ENCODE measurements around the gene TUT1. TPM values are rescaled to one million over a fixed set of nuclear protein-coding genes. Genes with fewer than 3 reads are reported as not detected.

The TUT1 gene
- 10 to 100 TPM; 34.5 to 54.6 (median 37.4) TPM for total RNA-seq
- 10 to 100 TPM; 20.2 to 25.4 TPM for polyA plus RNA-seq
- total RNA-seq: 8.5 reads per million, percentile 33 among the genes with 10 or more reads in this experiment

- ChIA-PET CTCF (interaction anchor here (0.6 to 3.7 kb wide), 31 partner anchors 8 to 1698 kb away, joined by 3 to 31 read pairs (median 5); partner anchors contain the start of genes B3GAT3, BSCL2, C11orf98 and CSKMT), POLR2A (interaction anchor here (0.5 to 15.2 kb wide), 60 partner anchors 9 to 1749 kb away, joined by 3 to 269 read pairs (median 7); partner anchors contain the start of genes B3GAT3, BSCL2, C11orf98 and CCDC88B)
- DNase-seq: peak; percentile 78 to 99 (median 98)
- Mint-ChIP-seq H3K9me3 (peaks cover 0 to 4% (median 0%) of the 10 kb centered on the region in 11 donors), H3K27ac (peak within 1 kb of the TSS; percentile 92 to 99 (median 96)), H3K36me3 (peaks cover 5 to 31% (median 22%) of the 10 kb centered on the region in 5 donors), H3K27me3 (peaks cover 0 to 4% (median 0%) of the 10 kb centered on the region in 5 donors), H3K4me1 (peaks cover 26 to 66% (median 52%) of the 10 kb centered on the region in 7 donors), H3K4me3 (peak within 1 kb of the TSS; percentile 87 to 100 (median 96))
- peaks cover 0 to 51% (median 21%) of the 10 kb centered on the region in 3 experiments for H3K36me3 ChIP-seq (ENCODE audit: control insufficient read depth in 2 of 3, insufficient read depth in 3 of 3, low read length in 3 of 3)
- intact Hi-C loops (cut with micrococcal nuclease): loop anchor here (1.0 to 5.0 kb wide), 22 partner anchors 8 to 290 kb away; partner anchors contain the start of genes GANAB (in 2 of the 2), HNRNPUL2 (in 2 of the 2), INTS5 (in 2 of the 2) and UBXN1 (in 2 of the 2)
- H3K27ac ChIP-seq (ENCODE audit: low read depth, low read length): peak within 1 kb of the TSS; percentile 94
- H3K27me3 ChIP-seq (ENCODE audit: control insufficient read depth in 2 of 2, insufficient read depth in 2 of 2, low read length in 2 of 2): no peaks in the 10 kb centered on the region
- H3K4me3 ChIP-seq (ENCODE audit: low read length): peak within 1 kb of the TSS; percentile 82
- H3K4me1 ChIP-seq (ENCODE audit: control insufficient read depth in 2 of 2, insufficient read depth in 2 of 2, low read length in 2 of 2): peaks cover 14 to 35% of the 10 kb centered on the region in 2 donors
- H3K9me3 ChIP-seq (ENCODE audit: control insufficient read depth in 2 of 3, low read length in 3 of 3): no peaks in the 10 kb centered on the region
- peak; percentile 92 for ATAC-seq
Observed at GRCh38 chr11:62591448-62592145, at the start of gene TUT1. TSS of gene TUT1 (minus strand) at chr11:62591523. CDS start at chr11:62591485, 38 bp downstream.

- CTCF ChIA-PET: no interaction called here
- Mint-ChIP-seq H3K36me3 (peaks cover 14 to 68% (median 45%) of the 10 kb centered on the region in 5 donors), H3K4me1 (peaks cover 16 to 41% (median 28%) of the 10 kb centered on the region in 7 donors), H3K27ac (peak overlapping the region in 8 of 9 donors; percentile 46 to 87 (median 64)), H3K9me3 (peaks cover 0 to 1% (median 0%) of the 10 kb centered on the region in 11 donors), H3K27me3 (no peaks in the 10 kb centered on the region), H3K4me3 (no peak overlapping the region)
- POLR2A ChIA-PET: interaction anchor here (1.0 to 21.6 kb wide), 5 partner anchors 14 to 209 kb away, joined by 3 to 332 read pairs (median 4); partner anchors contain the start of genes C11orf98, CSKMT, GANAB and INTS5
- Histone ChIP-seq H3K27ac (ENCODE audit: low read depth, low read length) (peak overlapping the region; percentile 42), H3K4me1 (ENCODE audit: control insufficient read depth in 2 of 2, insufficient read depth in 2 of 2, low read length in 2 of 2) (peaks cover 0 to 14% of the 10 kb centered on the region in 2 donors), H3K4me3 (ENCODE audit: low read length) (no peak overlapping the region), H3K27me3 (ENCODE audit: control insufficient read depth in 2 of 2, insufficient read depth in 2 of 2, low read length in 2 of 2) (no peaks in the 10 kb centered on the region), H3K36me3 (ENCODE audit: control insufficient read depth in 2 of 3, insufficient read depth in 3 of 3, low read length in 3 of 3) (peaks cover 27 to 79% (median 55%) of the 10 kb centered on the region in 3 experiments), H3K9me3 (ENCODE audit: control insufficient read depth in 2 of 3, low read length in 3 of 3) (no peaks in the 10 kb centered on the region)
- intact Hi-C loops (cut with micrococcal nuclease): no loop called here
- ATAC-seq (no peak), DNase-seq (no peak)
Observed at GRCh38 chr11:62632492-62632891, 41.2 kb upstream of the TUT1 start.

GRCh38 chr11:62627713-62628112, 36.4 kb upstream of the TUT1 start:
- no peak overlapping the region for H3K4me3 ChIP-seq (ENCODE audit: low read length)
- H3K27ac Mint-ChIP-seq: peak overlapping the region in 5 of 9 donors; percentile 20 to 83 (median 67)
- no peak overlapping the region for H3K27ac ChIP-seq (ENCODE audit: low read depth, low read length)
- DNase-seq: no peak
- no peaks in the 10 kb centered on the region for H3K27me3 ChIP-seq (ENCODE audit: control insufficient read depth in 2 of 2, insufficient read depth in 2 of 2, low read length in 2 of 2)
- H3K9me3 Mint-ChIP-seq: peaks cover 0 to 3% (median 0%) of the 10 kb centered on the region in 11 donors
- intact Hi-C loops (cut with micrococcal nuclease): no loop called here
- ATAC-seq: peak; percentile 46
- H3K4me3 Mint-ChIP-seq: no peak overlapping the region
- POLR2A ChIA-PET: interaction anchor here (0.9 to 2.6 kb wide), 6 partner anchors 8 to 37 kb away, joined by 4 to 14 read pairs (median 10); partner anchors contain the start of genes C11orf98, CSKMT and GANAB
- CTCF ChIA-PET: interaction anchor here (1.8 kb wide), 1 partner anchor 35 kb away, joined by 5 read pairs; no protein-coding TSS in a partner anchor
- no peaks in the 10 kb centered on the region for H3K9me3 ChIP-seq (ENCODE audit: control insufficient read depth in 2 of 3, low read length in 3 of 3)
- peaks cover 26 to 59% (median 39%) of the 10 kb centered on the region in 5 donors for H3K36me3 Mint-ChIP-seq
- peaks cover 15 to 80% (median 40%) of the 10 kb centered on the region in 3 experiments for H3K36me3 ChIP-seq (ENCODE audit: control insufficient read depth in 2 of 3, insufficient read depth in 3 of 3, low read length in 3 of 3)
- no peaks in the 10 kb centered on the region for H3K27me3 Mint-ChIP-seq
- H3K4me1 ChIP-seq (ENCODE audit: control insufficient read depth in 2 of 2, insufficient read depth in 2 of 2, low read length in 2 of 2): no peaks in the 10 kb centered on the region
- peaks cover 0 to 24% (median 3%) of the 10 kb centered on the region in 7 donors for H3K4me1 Mint-ChIP-seq

DNA sequence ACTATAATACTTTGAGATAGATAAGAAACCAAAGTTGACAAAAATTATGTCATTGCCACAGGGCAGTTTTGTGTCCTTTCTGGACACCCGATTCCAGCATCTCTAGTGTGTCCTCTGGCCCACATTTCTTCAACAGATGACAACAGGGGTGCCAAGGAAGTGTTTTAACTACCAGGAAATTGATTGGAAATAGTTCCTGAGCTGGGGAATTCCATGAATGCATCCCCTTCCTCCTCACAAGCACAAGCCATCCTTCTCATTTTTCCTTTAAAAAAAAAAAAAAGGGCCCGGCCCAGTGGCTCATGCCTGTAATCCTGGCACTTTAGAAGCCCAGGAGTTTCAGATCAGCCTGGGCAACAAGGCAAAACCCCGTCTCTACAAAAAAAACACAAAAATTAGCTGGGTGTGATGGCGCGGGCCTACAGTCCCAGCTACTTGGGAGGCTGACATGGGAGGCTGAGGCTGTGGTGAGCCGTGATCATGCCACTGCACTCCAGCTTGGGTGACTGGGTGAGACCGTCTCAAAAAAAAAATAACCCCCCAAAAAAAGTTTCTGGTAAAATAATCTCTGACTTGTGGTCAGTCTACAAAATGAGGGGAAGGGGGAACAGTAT, 31.3 kb upstream of the TUT1 start:
- Mint-ChIP-seq H3K27ac (peak overlapping the region; percentile 92 to 99 (median 96)), H3K4me3 (peak overlapping the region; percentile 85 to 99 (median 92)), H3K4me1 (peaks cover 13 to 29% (median 27%) of the 10 kb centered on the region in 7 donors), H3K9me3 (peaks cover 0 to 2% (median 0%) of the 10 kb centered on the region in 11 donors), H3K36me3 (peaks cover 14 to 34% (median 19%) of the 10 kb centered on the region in 5 donors), H3K27me3 (no peaks in the 10 kb centered on the region)
- ChIA-PET POLR2A (interaction anchor here (0.6 to 10.0 kb wide), 21 partner anchors 12 to 1621 kb away, joined by 3 to 94 read pairs (median 10); partner anchors contain the start of genes C11orf98, CSKMT, EEF1G and EML3), CTCF (interaction anchor here (0.6 to 1.8 kb wide), 6 partner anchors 11 to 285 kb away, joined by 3 to 9 read pairs (median 4); no protein-coding TSS in a partner anchor)
- Histone ChIP-seq H3K4me3 (ENCODE audit: low read length) (no peak overlapping the region), H3K27ac (ENCODE audit: low read depth, low read length) (peak overlapping the region; percentile 92), H3K36me3 (ENCODE audit: control insufficient read depth in 2 of 3, insufficient read depth in 3 of 3, low read length in 3 of 3) (peaks cover 0 to 30% (median 13%) of the 10 kb centered on the region in 3 experiments), H3K9me3 (ENCODE audit: control insufficient read depth in 2 of 3, low read length in 3 of 3) (no peaks in the 10 kb centered on the region), H3K4me1 (ENCODE audit: control insufficient read depth in 2 of 2, insufficient read depth in 2 of 2, low read length in 2 of 2) (peaks cover 11% of the 10 kb centered on the region in 2 donors), H3K27me3 (ENCODE audit: control insufficient read depth in 2 of 2, insufficient read depth in 2 of 2, low read length in 2 of 2) (no peaks in the 10 kb centered on the region)
- ATAC-seq: no peak
- DNase-seq: no peak
- intact Hi-C loops (cut with micrococcal nuclease): loop anchor here (1.0 to 2.0 kb wide), 8 partner anchors 10 to 50 kb away; partner anchors contain the start of genes C11orf98 (in 2 of the 2), CSKMT (in 2 of the 2), EML3 (in 2 of the 2) and GANAB (in 2 of the 2)

DNA sequence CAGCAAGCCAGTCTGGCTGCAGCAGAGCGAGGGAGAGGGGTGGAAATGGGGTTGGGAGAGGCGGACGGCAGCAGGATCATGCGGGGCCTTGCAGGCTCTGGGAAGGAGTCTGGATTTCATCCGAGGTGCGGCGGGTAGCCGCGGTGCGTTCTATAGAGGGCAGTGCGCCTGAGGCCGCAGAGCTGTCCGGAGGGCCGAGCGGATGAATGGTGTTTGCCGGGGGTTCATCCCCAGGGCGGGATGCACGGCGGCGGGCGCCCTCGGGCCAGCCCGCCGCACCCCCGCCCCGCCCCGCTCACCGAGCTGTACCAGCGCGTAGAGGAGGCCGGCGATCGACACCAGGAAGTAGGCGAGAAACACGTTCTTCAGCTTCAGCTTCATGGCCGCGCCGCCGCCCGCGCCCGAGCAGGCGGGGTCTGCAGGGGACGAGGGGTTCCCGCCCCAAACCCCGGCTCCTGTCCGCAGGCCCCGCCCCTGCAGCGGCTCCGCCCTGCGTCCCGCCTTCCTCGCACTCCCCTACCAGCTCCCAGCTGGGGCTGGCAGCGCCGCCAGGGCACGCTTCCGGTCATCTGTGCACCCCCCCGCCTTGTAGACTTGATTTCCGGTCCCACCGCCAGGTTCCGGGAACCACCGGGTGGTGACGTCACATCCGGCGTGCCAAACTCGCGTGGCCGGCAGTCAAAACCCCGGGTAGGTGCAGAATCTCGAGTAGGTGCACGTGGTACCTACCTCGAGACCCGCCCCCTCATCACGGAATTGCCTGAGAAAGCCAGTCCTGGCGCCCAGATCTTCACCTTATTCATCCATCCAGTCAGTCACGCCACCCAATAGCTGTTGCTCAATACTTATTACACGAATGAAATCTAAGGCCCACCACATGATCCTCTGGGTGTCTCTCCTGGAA, 30.5 kb upstream of the TUT1 start, which contains the start of gene B3GAT3:
Gene B3GAT3, minus strand, starts transcription at position 420 of the 904 bp plus-strand sequence. Its CDS starts 39 bp downstream, at position 381.
- no peaks in the 10 kb centered on the region for H3K9me3 ChIP-seq (ENCODE audit: control insufficient read depth in 2 of 3, low read length in 3 of 3)
- H3K4me3 Mint-ChIP-seq: peak within 1 kb of the TSS; percentile 91 to 99 (median 94)
- peaks cover 11% of the 10 kb centered on the region in 2 donors for H3K4me1 ChIP-seq (ENCODE audit: control insufficient read depth in 2 of 2, insufficient read depth in 2 of 2, low read length in 2 of 2)
- POLR2A ChIA-PET: interaction anchor here (0.5 to 10.0 kb wide), 23 partner anchors 11 to 234 kb away, joined by 3 to 94 read pairs (median 9); partner anchors contain the start of genes C11orf98, CSKMT, EEF1G and EML3
- CTCF ChIA-PET: interaction anchor here (0.6 to 1.8 kb wide), 9 partner anchors 10 to 285 kb away, joined by 3 to 9 read pairs (median 4); partner anchors contain the start of genes C11orf98, CSKMT and TUT1
- H3K27me3 Mint-ChIP-seq: no peaks in the 10 kb centered on the region
- intact Hi-C loops (cut with micrococcal nuclease): loop anchor here (1.0 to 2.0 kb wide), 8 partner anchors 10 to 51 kb away; partner anchors contain the start of genes C11orf98 (in 2 of the 2), CSKMT (in 2 of the 2), EML3 (in 2 of the 2) and GANAB (in 2 of the 2)
- peaks cover 0 to 2% (median 0%) of the 10 kb centered on the region in 11 donors for H3K9me3 Mint-ChIP-seq
- peak; percentile 87 to 97 (median 94) for DNase-seq
- H3K27ac ChIP-seq (ENCODE audit: low read depth, low read length): peak within 1 kb of the TSS; percentile 92
- peaks cover 0 to 30% (median 13%) of the 10 kb centered on the region in 3 experiments for H3K36me3 ChIP-seq (ENCODE audit: control insufficient read depth in 2 of 3, insufficient read depth in 3 of 3, low read length in 3 of 3)
- no peaks in the 10 kb centered on the region for H3K27me3 ChIP-seq (ENCODE audit: control insufficient read depth in 2 of 2, insufficient read depth in 2 of 2, low read length in 2 of 2)
- H3K4me3 ChIP-seq (ENCODE audit: low read length): peak within 1 kb of the TSS; percentile 97
- peaks cover 13 to 29% (median 26%) of the 10 kb centered on the region in 7 donors for H3K4me1 Mint-ChIP-seq
- peak; percentile 93 for ATAC-seq
- peaks cover 10 to 32% (median 19%) of the 10 kb centered on the region in 5 donors for H3K36me3 Mint-ChIP-seq
- H3K27ac Mint-ChIP-seq: peak within 1 kb of the TSS; percentile 92 to 99 (median 96)

Measured in naive thymus-derived CD4-positive, alpha-beta T cell (primary cell).